Fibroblast of pulmonary artery (primary cell): ENCODE data around the gene CLEC4G.
"Not testable (repeated sequence)": the region's sequence is repeated elsewhere in the genome, so short reads cannot be mapped to it uniquely, and the experiment has no call there.

Experiments used
- DNase-seq: peaks from one replicate; pipeline ENCODE4 v3.0.0-alpha.2; 2010; ENCODE audit warnings: low read depth
- H3K4me3 ChIP-seq: replicated peaks from 2 replicates; pipeline ENCODE4 v1.5.1; 2011; ENCODE audit warnings: low read depth, mild to moderate bottlenecking, control low read depth, low read length, moderate library complexity
- TF ChIP-seq, protein P1 (sequence below): IDR thresholded peaks from 2 replicates; pipeline ENCODE4 v1.5.1; 2011; ENCODE audit warnings: mild to moderate bottlenecking, control low read depth, low read length, inconsistent platforms; ENCODE audit errors: missing control alignments

CLEC4G gene

DNA sequence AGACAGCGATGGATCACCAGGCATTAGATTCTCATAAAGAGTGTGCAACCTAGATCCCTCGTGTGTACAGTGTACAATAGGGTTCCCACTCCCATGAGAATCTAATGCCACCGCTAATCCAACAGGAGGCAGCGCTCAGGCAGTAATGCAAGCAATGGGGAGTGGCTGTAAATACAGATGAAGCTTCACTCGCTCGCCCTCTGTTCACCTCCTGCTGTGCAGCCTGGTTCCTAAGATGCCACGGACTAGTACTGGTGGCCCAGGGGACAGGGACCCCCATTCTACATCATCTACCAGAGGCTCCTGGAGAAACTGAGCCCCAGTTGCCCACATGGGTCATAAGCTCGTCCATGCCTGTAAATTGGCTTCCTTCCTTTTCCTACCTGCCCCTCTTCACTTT is 39.2 kb upstream of the CLEC4G start:
- no peak for DNase-seq
- TF ChIP-seq, protein P1, sequence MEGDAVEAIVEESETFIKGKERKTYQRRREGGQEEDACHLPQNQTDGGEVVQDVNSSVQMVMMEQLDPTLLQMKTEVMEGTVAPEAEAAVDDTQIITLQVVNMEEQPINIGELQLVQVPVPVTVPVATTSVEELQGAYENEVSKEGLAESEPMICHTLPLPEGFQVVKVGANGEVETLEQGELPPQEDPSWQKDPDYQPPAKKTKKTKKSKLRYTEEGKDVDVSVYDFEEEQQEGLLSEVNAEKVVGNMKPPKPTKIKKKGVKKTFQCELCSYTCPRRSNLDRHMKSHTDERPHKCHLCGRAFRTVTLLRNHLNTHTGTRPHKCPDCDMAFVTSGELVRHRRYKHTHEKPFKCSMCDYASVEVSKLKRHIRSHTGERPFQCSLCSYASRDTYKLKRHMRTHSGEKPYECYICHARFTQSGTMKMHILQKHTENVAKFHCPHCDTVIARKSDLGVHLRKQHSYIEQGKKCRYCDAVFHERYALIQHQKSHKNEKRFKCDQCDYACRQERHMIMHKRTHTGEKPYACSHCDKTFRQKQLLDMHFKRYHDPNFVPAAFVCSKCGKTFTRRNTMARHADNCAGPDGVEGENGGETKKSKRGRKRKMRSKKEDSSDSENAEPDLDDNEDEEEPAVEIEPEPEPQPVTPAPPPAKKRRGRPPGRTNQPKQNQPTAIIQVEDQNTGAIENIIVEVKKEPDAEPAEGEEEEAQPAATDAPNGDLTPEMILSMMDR: no peak
- no peak overlapping the region for H3K4me3 ChIP-seq

GRCh38 chr19:7769171-7769570 is 37.3 kb upstream of the CLEC4G start:
- TF ChIP-seq, protein P1: no peak
- DNase-seq: no peak
- H3K4me3 ChIP-seq: no peak overlapping the region

- TF ChIP-seq, protein P1: no peak
- H3K4me3 ChIP-seq: no peak overlapping the region
- no peak for DNase-seq
These were observed 35.6 kb upstream of the CLEC4G start for GRCh38 chr19:7767487-7767886.

DNA sequence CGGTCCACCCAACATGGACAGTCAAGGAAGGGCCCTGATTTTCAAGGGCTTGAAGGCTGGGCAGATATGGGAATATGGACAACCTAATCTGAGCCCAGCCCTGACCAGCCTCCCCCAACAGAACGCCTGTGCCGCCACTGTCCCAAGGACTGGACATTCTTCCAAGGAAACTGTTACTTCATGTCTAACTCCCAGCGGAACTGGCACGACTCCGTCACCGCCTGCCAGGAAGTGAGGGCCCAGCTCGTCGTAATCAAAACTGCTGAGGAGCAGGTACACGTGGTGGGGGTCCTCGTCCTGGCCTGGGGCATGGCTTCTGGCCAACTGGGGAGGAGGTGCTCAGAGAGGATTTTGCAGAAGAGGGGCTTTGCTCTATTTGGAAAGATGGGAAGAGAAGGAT is 34.6 kb upstream of the CLEC4G start:
- TF ChIP-seq, protein P1: no peak
- no peak for DNase-seq
- no peak overlapping the region for H3K4me3 ChIP-seq

- not testable (repeated sequence) for H3K4me3 ChIP-seq, DNase-seq
These were observed 33.1 kb upstream of the CLEC4G start for GRCh38 chr19:7765043-7765442.

GRCh38 chr19:7764157-7764556 is 32.2 kb upstream of the CLEC4G start:
- not testable (repeated sequence) for DNase-seq, H3K4me3 ChIP-seq

DNA sequence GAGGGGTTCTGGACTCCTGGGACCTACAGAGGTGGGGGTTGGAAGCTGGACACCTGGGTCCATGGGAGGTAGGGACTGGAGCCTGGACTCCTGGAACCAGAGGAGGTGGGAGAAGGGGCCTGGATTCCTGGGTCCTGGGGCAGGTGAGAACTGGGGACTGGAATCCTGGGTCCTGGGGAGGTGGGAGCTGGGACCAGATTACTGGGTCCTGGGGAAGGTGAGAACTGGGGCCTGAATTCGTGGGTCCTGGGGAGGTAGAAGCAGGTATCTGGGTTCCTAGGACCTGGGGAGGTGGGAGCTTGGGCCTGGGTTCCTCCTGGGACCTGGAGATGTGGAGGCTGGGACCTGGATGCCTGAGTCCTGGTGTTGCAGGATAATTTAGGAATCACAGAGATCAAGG is 31.8 kb upstream of the CLEC4G start:
- H3K4me3 ChIP-seq: no peak overlapping the region
- TF ChIP-seq, protein P1: no peak
- no peak for DNase-seq

- no peak for DNase-seq
- TF ChIP-seq, protein P1: no peak
- no peak within 1 kb of the TSS for H3K4me3 ChIP-seq
These were observed 30.9 kb upstream of the CLEC4G start, which contains the start of gene CLEC4M for GRCh38 chr19:7762719-7763293. TSS of gene CLEC4M (plus strand) at chr19:7763243. CDS start at chr19:7763267, 24 bp downstream.
